NCI-H2081 treated with DMSO at 0.1 percent for 48 hours (cell line): ENCODE measurements around the gene FAIM.
"Not testable (repeated sequence)": the region's sequence is repeated elsewhere in the genome, so short reads cannot be mapped to it uniquely, and the experiment has no call there.

Experiments used
- DNase-seq: peaks from one replicate; lab custom pipeline; 2025; lab: John Stamatoyannopoulos, UW

FAIM gene

DNA sequence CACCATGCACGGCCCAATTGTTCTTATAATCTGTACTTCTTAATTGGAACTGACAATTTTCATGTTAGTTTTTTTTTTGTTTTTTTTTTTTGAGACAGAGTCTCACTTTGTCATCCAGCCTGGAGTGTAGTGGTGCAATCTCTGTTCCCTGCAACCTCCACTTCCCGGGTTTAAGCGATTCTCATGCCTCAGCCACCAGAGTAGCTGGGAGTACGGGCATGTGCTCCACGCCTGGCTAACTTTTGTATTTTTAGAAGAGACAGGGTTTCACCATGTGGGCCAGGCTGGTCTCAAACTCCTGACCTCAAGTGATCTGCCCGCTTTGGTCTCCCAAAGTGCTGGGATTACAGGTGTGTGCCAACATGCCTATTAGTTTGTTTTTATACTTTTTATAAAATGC lies 72.4 kb downstream of the FAIM start:
- DNase-seq, result not testable (repeated sequence)

DNA sequence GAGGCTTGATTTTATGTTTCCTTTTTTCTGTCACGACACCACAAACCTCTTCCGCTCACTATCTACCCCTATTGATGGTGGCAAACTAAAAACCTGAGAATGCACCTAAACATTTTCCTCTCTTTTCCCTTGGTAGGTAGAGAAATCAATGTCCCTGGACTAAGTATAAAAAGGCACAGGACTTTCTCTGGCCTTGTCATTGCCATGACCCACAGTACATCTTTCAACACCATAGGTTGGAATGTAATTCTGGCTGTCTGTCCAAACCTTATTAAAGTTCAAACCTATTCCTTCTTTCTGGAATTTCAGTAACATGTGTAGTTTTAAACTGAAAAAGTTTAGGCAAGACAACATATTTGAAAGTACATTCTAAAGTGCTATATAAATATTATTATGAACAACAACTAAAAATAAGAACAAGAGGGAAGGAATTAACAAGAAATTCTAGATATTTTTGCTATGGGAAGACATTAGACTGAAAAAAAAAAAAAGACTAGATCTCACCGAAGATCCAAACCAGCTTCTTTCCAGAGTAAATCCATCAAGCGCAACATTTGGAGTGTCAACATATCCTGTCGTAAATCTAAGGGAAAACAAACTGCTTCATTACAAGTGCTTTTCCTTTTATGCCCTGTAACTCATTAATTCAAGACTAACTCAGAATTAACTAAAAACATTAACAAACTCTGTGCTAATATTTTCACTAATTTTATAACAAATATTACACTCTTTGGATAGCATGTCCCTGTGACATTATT lies 73.1 kb downstream of the FAIM start:
- no peak for DNase-seq

DNA sequence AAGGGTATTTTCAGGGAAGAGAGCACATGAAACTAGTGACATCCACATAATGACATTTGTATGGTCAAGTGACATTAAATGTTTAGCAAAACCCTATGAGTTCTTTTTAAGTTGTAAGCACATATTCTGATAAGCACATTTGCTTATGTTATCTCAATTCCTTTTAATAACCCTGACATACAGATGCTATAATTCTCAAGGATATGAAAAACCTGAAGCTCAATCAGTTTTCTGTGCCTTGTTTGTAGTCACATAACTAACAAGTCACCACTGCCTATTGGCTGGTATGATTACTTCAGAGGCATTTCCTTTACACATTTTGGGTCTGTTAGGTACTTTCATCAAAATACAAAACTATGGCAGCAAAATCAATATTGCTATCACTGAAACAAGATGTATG lies 74.1 kb downstream of the FAIM start:
- no peak for DNase-seq
